NOMO-1 (cell line): ENCODE measurements around the gene NUDT10.
"Not testable (repeated sequence)": the region's sequence is repeated elsewhere in the genome, so short reads cannot be mapped to it uniquely, and the experiment has no call there.

Experiments used
- DNase-seq, 2 experiments: peaks; one replicate each; lab custom pipeline; 2025; ENCODE audit not compliant: unreplicated experiment in 2 of 2; lab: John Stamatoyannopoulos, UW

NUDT10 gene

GRCh38 chrX:51332188-51332942, at the start of gene NUDT10:
TSS of gene NUDT10 (plus strand) at chrX:51332822. CDS start at chrX:51332966, 144 bp downstream.
- no peak for DNase-seq

GRCh38 chrX:51292421-51292820, 40.2 kb upstream of the NUDT10 start:
- no peak for DNase-seq

GRCh38 chrX:51296138-51296537, 36.5 kb upstream of the NUDT10 start:
- no peak for DNase-seq

- DNase-seq, result no peak
Observed at GRCh38 chrX:51316271-51316670, 16.4 kb upstream of the NUDT10 start.

GRCh38 chrX:51332943-51333785, 542 bp downstream of the NUDT10 start:
- not testable (repeated sequence) for DNase-seq

- no peak for DNase-seq
Observed at GRCh38 chrX:51334276-51334675, 1.7 kb downstream of the NUDT10 start.

DNA sequence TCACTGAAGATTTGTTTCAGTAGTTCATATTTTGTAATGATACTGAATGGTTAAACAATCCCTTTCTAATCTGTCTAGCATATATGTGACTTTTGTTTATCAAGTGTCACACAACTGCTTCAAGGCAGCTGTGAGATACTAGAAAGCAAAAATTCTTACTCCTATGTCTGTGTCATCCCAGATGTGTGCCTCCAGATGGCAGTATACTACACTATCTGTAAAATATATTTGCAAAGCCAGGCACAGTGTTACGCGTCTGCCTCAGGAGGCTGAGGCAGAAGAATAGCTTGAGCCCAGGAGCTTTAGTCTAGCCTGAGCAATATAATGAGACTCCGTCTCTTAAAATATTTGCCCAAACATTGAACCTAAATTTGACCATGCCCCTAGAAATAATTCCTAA, 4.0 kb downstream of the NUDT10 start:
- peak in 1 of 2 experiments; percentile 9 for DNase-seq

DNA sequence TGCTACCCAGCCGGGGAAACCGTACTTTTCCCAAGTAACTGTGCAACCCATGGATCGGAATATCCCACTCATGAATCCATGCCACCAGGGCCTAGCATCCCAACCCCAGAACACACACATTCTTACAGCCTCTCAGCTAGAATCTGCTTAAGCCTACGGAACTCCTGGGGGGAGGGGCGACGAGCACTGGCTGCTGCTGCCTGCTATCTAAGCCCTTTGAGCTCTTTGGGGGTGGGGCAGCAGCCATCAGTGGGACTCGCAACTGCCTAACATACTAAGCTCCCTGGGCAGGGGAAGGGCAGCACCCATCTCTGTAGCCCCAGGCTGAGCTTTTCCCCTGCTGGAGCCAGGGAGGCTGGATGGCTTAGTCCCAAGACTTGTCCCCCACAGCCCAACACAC, 28.6 kb downstream of the NUDT10 start:
- no peak for DNase-seq

DNA sequence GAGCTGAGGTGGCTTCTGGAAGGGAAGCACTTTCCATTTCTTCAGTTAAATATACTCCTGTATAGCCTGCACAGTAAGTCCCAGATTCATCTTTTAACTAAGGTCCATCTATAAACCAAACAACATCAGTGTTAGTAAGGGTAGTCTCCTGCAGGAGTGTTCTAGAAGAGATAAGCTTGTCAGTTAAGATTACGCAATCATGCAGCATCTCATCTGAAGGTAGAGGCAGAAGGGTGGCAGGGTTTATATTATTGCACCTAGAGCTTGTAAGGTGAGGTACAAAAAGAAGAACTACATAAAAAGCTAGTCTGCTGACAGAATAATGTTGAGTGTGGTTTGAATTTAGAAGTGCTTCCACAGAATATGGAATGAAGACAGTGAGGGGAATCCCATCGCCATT, 44.0 kb downstream of the NUDT10 start:
- no peak for DNase-seq
